HG03432 (cell line): ENCODE data around the gene SPOCK1.

Source experiments
- ATAC-seq: cut with Tn5 transposase; IDR thresholded peaks from one replicate; pipeline ENCODE4 v1.9.1; 2021; ENCODE audit warnings: mild to moderate bottlenecking, moderate library complexity; ENCODE audit not compliant: unreplicated experiment

Gene SPOCK1

DNA sequence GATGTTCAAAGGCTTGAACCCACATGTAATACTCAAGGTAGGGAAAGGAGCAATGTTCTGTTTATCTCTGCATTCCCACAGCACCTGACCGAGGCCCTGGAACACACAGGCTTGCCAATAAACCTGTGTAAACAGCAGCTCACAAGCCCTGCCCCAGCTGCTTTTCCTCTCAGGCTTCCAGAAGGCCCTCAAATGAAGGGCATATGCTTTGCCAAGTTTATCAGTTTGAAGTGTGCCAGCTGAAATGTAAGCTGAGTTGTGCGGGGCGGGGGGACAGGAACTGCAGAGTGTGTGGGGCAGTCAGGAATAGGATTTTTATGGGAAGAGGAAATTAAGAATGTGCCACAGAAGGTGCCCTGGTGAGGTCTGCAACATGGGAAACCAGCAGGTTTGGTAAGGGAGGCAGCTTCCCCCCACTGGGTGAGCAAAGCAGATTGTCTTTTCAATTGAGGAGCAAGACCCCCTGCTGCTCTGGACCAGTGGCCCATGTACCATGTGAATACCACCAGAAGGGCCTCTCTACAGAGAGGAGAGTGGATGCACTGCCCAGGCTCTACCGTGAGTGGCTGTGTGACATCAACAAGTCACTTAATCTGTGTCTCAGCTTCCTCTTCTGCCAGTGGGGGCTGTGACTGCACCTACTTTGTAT is 194.8 kb downstream of the SPOCK1 start:
- ATAC-seq: no peak

DNA sequence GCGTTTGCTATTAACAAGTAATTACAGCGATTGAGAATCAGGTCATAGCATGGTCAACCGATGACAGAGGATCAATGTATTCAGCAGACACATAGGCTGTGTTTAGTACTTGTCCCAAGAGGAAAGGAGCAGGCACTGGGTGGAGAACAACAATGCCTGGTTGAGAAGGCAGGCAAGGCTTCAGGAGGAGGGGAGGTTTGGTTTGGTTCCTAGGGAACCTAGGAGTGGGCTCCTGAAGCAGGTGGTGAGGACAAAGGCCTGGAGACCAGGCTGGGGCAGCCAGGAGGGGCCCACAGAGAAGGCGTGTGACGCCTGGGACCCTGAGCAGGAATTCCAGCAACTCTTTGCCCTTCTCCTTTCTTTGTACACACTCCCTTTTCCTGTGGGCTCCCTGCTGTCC is 195.6 kb downstream of the SPOCK1 start:
- no peak for ATAC-seq

- no peak for ATAC-seq
Measured at GRCh38 chr5:137300411-137301240, 198.5 kb downstream of the SPOCK1 start.

DNA sequence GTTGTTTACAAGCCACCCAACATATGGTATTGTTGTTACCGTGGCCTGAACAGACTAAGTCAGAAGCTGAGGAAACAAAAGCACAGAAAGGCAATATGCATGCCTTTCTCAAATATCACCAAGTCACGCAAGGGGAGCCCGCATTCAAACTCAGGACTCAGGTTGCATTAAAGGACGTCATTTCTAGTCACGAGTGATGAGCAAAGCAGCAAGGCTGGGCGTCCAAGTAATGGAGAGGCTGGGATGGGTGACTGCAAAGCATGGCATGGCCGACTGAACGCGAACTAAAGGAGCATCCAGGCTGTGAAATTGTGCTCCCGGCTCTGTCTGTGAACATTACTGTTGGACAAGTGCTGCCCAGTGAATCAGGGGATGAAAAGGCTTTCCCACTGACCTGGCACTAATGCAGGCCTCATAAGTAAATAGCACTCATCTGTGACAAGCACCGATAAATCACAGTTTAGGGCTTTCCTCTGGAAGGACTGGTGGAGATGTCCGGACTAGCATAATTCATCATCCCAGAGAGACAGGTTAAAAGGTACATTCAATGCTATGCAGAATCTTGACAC is 202.8 kb downstream of the SPOCK1 start:
- ATAC-seq: no peak

DNA sequence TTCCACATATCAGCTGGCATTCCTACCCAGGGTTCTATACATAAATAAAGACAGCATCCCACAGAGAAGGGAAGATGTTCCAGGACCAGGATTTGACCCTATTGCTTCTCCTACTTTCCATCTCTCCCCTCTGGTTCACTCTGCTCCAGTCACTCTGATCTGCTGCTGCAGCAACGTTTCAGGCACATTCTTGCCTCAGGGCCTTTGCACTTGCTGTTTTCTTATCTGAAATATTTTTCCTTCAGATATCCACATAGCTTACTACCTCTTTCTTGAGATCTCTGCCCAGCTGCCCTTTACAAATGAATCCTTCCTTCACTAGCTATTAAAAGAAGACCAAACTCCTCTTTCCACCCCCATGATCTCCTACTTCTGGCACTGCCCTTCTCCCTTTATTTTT is 204.5 kb downstream of the SPOCK1 start:
- no peak for ATAC-seq

- ATAC-seq: no peak
Measured at GRCh38 chr5:137292461-137293027, 206.6 kb downstream of the SPOCK1 start.

DNA sequence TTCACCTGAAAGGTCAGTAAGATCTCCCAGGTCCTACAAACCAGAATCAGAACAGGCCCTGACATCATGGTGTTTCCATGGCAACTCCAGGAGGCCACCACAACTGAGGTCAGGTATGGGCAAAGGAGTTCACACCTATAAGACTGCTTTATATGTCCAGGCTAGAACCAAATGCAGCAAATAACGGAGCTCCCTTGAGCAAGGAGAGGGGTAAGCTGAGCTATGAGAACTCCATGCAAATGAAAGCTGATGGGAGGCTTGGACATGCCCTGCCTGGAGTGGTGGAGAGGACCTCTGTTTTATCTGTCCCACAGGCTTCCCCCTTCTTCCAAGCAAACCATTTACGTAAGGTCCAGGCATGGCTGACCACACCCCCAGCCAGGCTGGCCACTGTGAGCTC is 207.7 kb downstream of the SPOCK1 start:
- no peak for ATAC-seq

DNA sequence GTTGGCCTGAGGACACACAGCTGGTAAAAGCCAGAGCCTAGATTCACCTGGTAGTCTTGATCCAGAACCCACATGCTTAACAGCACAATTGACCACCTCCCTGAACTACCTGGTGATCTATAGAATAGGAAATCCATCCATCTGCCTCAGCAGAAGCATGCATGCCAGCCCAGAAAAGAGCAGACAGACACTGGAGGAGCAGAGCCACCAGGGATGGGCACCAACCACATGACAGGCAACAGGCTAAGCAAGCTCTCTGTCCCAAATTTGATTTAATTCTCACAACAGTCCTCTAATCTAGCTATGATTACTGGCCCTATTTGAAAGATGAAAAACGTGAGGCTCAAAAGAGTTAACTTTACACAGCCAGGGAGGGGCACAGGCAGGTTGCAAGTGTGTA is 208.1 kb downstream of the SPOCK1 start:
- ATAC-seq: no peak

DNA sequence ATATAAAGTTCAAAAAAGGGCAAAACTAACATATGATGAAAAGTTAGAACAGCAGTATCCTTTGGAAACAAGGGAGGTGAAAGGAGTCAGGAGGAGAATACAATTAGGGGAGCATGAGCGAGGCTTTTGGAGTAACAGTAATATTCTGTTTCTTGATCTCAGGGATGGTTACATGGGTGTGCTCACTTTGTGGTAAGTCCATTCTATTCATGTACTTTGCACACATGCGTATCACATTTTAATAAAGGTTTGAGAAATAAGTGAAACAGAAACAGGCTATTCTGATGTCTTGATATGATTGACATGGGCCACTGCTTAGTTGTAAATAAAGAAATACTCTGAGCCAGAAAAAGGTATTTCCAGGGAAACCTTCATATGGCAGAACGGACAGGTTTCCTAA is 208.8 kb downstream of the SPOCK1 start:
- no peak for ATAC-seq

DNA sequence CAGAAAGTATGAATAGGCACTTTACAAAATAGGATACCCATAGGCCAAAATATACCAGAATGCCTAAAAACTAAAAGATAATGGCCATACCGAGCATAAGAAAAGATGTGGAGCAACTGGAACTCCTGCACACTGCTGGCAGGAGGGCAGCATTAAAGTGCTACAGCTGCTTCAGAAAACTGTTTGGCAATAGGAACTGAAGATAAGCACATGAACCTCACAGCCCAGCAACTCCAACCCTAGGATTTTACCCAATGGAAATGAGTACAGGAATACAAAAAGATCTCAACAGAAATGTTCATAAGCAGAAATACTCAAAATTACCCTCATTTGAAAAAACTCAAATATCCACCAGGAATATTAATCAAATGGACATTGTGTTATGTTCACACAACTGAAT is 209.3 kb downstream of the SPOCK1 start:
- ATAC-seq: no peak

GRCh38 chr5:137287569-137287968 is 211.6 kb downstream of the SPOCK1 start:
- no peak for ATAC-seq

GRCh38 chr5:137286025-137286610 is 213.0 kb downstream of the SPOCK1 start:
- no peak for ATAC-seq

GRCh38 chr5:137283801-137284200 is 215.3 kb downstream of the SPOCK1 start:
- no peak for ATAC-seq

- no peak for ATAC-seq
Measured at GRCh38 chr5:137282216-137282615, 216.9 kb downstream of the SPOCK1 start.

GRCh38 chr5:137281201-137281600 is 217.9 kb downstream of the SPOCK1 start:
- ATAC-seq: no peak

DNA sequence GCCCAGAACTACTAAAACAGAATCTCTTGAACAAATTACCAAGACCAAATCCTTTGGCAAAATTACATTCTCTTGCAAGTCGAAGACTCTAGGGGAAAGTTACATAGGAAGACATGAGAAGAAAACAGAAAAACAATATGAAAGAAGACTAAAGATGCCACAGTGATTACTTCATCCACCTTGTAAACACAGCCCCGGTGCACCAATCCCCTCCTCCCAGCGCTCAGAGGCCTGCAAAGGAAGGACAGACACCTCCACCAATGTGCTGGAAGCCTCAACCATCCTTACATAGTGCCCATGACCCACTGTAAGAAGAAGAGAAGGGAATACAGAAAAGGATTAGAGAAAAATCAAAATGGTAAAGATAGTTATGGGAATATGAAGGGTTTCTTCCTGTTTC is 218.5 kb downstream of the SPOCK1 start:
- ATAC-seq: no peak

DNA sequence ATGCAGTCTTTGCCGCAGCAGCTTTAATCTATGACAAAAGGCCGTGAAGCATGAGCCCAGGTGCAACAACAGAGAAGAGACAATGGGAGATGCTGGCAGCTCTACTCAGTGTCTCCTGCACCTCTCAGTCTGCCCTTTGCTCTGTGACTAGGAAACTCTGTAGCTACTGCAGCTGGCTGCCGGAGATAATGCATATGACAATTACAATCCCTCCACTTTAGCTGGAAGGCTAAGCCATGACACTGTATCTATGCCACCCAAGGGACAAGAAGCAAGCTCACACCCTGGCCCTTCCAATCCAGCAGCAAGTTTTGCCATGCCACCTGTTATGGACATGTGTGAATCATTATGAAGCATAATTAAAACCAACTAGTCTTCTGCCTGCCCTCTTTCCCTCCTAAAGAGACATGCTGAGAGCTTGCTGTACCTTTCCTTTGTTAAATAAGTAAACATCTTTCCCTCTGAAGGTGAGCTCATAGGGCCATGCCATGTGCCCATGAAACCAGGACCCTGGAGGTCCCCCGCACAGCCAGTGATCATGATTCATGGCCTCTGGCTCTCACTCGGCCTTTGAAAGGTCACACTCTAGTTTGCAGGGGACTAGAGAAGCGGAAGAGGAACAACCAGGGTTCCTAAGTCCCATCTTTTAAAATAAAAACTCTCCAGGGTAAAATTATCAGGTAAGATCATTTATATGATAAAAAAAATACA is 219.4 kb downstream of the SPOCK1 start:
- ATAC-seq: no peak

- no peak for ATAC-seq
Measured at GRCh38 chr5:137278476-137278875, 220.7 kb downstream of the SPOCK1 start.

GRCh38 chr5:137275083-137275482 is 224.0 kb downstream of the SPOCK1 start:
- ATAC-seq: no peak

DNA sequence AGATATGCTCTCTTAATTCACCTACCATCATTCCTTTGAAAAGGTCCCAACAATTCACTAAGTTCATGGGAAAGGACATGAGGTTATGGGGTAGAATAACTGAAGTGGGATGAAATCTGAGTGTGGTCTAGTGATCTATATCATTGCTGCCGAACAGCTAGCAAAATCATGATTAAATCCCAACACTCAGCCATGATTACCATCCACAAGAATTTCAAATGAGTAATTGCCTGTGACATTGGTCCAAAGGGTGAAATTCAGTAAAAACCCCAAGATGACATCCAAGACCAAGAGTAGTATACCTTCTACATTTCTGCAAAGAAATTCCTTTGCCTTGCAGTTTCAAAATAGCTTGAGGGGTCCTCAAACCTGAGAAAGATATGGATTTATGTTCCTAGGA is 225.6 kb downstream of the SPOCK1 start:
- no peak for ATAC-seq

DNA sequence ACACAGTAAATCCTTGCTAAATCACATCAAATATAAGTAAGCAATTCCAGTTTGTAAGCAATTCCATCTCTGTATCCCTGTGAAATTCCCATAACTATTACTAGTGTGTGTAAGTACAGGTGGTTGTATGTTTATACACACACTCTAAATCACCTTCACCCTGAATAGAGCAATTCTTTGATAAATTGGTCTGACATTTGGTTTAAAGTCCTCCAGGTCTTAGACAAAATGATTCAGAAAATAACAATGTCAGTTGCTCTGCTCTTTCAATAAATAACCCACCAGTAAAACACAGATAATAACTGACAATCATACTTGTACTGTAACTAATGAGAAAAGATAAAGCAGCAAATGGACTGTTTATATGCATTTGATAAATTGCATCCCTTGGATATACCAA is 226.3 kb downstream of the SPOCK1 start:
- no peak for ATAC-seq
